Keratinocyte (primary cell): ENCODE results near the gene VPS13D. TPM values are rescaled to one million over a fixed set of nuclear protein-coding genes. Genes with fewer than 3 reads are reported as not detected.

Source experiments
- DNase-seq: peaks from one replicate; pipeline ENCODE4 v3.0.0-alpha.2; 2011; ENCODE audit warnings: low read depth, missing footprints, low spot score
- FAIRE-seq: peaks from 2 replicates; lab custom pipeline; 2011; peaks lifted over from hg19 to GRCh38; lab: Jason Lieb, UNC
- H2AFZ ChIP-seq: 2 replicates; pipeline ENCODE4 v1.6.0; 2012; ENCODE audit warnings: low read length, control low read depth, inconsistent platforms; ENCODE audit not compliant: control insufficient read depth
- H3K27ac ChIP-seq: 2 replicates; pipeline ENCODE4 v1.5.1; 2011; ENCODE audit warnings: low read length; ENCODE audit not compliant: control insufficient read depth, insufficient read depth
- H3K27me3 ChIP-seq: 3 replicates; pipeline ENCODE4 v1.6.0; 2011; ENCODE audit warnings: low read length; ENCODE audit not compliant: control insufficient read depth, insufficient read depth; ENCODE audit errors: extremely low read depth
- H3K36me3 ChIP-seq, 2 experiments: 2 replicates in 1 of 2; 3 replicates in 1 of 2; pipeline ENCODE4 v1.5.1; 2011; ENCODE audit warnings: low read length in 2 of 2, mild to moderate bottlenecking in 1 of 2; ENCODE audit not compliant: control insufficient read depth in 2 of 2, insufficient read depth in 2 of 2; ENCODE audit errors: extremely low read depth in 1 of 2
- H3K4me1 ChIP-seq: 3 replicates; pipeline ENCODE4 v1.5.1; 2011; ENCODE audit warnings: low read length; ENCODE audit not compliant: control insufficient read depth, insufficient read depth; ENCODE audit errors: extremely low read depth
- H3K4me2 ChIP-seq: 3 replicates; pipeline ENCODE4 v1.6.0; 2011; ENCODE audit warnings: low read depth, low read length; ENCODE audit not compliant: control insufficient read depth, insufficient read depth; ENCODE audit errors: extremely low read depth
- H3K4me3 ChIP-seq, 3 experiments: fragments of 200-600 bp in 1 of 3; sonication (generic) in 1 of 3; 2 replicates in 2 of 3; 3 replicates in 1 of 3; pipeline ENCODE4 v1.5.1; 2011 to 2016; ENCODE audit warnings: low read length in 3 of 3, mild to moderate bottlenecking in 3 of 3, control low read depth in 2 of 3, inconsistent platforms in 1 of 3, low read depth in 1 of 3, mixed read lengths in 1 of 3, mixed run types in 1 of 3, moderate library complexity in 1 of 3; ENCODE audit not compliant: control insufficient read depth in 2 of 3, insufficient read depth in 2 of 3; ENCODE audit errors: extremely low read depth in 1 of 3
- H3K79me2 ChIP-seq: 2 replicates; pipeline ENCODE4 v1.6.0; 2012; ENCODE audit warnings: low read length; ENCODE audit not compliant: control insufficient read depth, insufficient read depth
- H3K9ac ChIP-seq: 3 replicates; pipeline ENCODE4 v1.6.0; 2011; ENCODE audit warnings: low read length; ENCODE audit not compliant: control insufficient read depth, insufficient read depth; ENCODE audit errors: extremely low read depth
- H3K9me1 ChIP-seq: 3 replicates; pipeline ENCODE4 v1.6.0; 2011; ENCODE audit warnings: low read length; ENCODE audit not compliant: control insufficient read depth, insufficient read depth; ENCODE audit errors: extremely low read depth
- H3K9me3 ChIP-seq: 2 replicates; pipeline ENCODE4 v1.5.1; 2012; ENCODE audit warnings: low read depth, low read length; ENCODE audit not compliant: control insufficient read depth
- H4K20me1 ChIP-seq: 3 replicates; pipeline ENCODE4 v1.6.0; 2011; ENCODE audit warnings: low read length; ENCODE audit not compliant: control insufficient read depth, insufficient read depth; ENCODE audit errors: extremely low read depth
- EZH2 ChIP-seq: IDR thresholded peaks from one replicate; pipeline ENCODE4 v1.6.1; 2012; ENCODE audit warnings: inconsistent platforms, mild to moderate bottlenecking, low read length, moderate library complexity
- dilution Hi-C: fragments of 300-500 bp; cut with MboI; formaldehyde crosslinking; loops from one replicate; pipeline ENCODE4 v1.7.0; 2020; ENCODE audit warnings: low sequenced_read_pairs; ENCODE audit not compliant: extremely low pct_ligation_motif_present
- polyA plus RNA-seq, 5 experiments: library from polyadenylated mRNA; depleted of rRNA in 3 of 5; stranded (reverse) in 3 of 5; stranded (forward) in 1 of 5; unstranded in 1 of 5; fragments of >200 nt; gene quantifications; 1 replicate in 1 of 5; 2 replicates in 3 of 5; 3 replicates in 1 of 5; pipeline versions ENCODE4 v1.2.1 to v1.2.3, GENCODE V29; 2011 to 2012; ENCODE audit warnings: missing spikeins in 2 of 5, low read depth in 1 of 5, low replicate concordance in 1 of 5
- TF ChIP-seq, protein P1 (sequence below), 3 experiments: IDR thresholded peaks in 1 of 3; conservative IDR thresholded peaks in 1 of 3; optimal IDR thresholded peaks in 1 of 3; 2 replicates in 2 of 3; 3 replicates in 1 of 3; pipeline versions ENCODE3 to v1.5.1; 2011; ENCODE audit warnings: low read length in 3 of 3, mild to moderate bottlenecking in 3 of 3, moderate library complexity in 2 of 3, control low read depth in 1 of 3, inconsistent platforms in 1 of 3; ENCODE audit not compliant: insufficient read depth in 2 of 3; ENCODE audit errors: extremely low read depth in 1 of 3

VPS13D gene
- polyA plus RNA-seq, 1 donor (not counting 4 experiments of a cell fraction or from before 2014, with no cell fraction given): 19.0 TPM

DNA sequence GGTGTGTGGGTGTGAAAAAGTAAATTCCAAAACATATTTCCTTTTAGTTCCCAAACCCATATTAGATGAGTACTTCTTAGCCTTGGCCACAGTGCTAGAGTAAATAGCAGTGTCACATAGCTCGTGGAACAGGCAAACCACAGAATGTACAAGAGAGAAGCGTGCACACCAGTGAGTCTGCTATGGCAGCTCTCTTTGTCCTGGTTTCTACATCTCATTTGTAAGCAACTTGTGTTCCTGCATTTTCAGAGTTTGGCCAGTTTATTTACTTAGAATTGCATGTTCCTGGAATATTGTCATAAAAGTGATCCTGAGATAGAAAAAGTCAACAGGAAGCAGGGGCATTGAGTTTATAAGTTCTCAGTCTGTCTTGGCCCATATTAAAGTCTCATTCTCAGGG is 246.1 kb downstream of the VPS13D start:
- H3K4me3 ChIP-seq: no peak overlapping the region
- H2AFZ ChIP-seq: no peak overlapping the region
- peaks cover 2% of the 10 kb centered on the region for H3K9me1 ChIP-seq
- no peaks in the 10 kb centered on the region for H3K79me2 ChIP-seq
- H3K9me3 ChIP-seq: no peaks in the 10 kb centered on the region
- dilution Hi-C loops: no loop called here
- no peaks in the 10 kb centered on the region for H4K20me1 ChIP-seq
- H3K4me1 ChIP-seq: peaks cover 32% of the 10 kb centered on the region
- no peak overlapping the region for H3K27ac ChIP-seq
- no peaks in the 10 kb centered on the region for H3K27me3 ChIP-seq
- TF ChIP-seq, protein P1, sequence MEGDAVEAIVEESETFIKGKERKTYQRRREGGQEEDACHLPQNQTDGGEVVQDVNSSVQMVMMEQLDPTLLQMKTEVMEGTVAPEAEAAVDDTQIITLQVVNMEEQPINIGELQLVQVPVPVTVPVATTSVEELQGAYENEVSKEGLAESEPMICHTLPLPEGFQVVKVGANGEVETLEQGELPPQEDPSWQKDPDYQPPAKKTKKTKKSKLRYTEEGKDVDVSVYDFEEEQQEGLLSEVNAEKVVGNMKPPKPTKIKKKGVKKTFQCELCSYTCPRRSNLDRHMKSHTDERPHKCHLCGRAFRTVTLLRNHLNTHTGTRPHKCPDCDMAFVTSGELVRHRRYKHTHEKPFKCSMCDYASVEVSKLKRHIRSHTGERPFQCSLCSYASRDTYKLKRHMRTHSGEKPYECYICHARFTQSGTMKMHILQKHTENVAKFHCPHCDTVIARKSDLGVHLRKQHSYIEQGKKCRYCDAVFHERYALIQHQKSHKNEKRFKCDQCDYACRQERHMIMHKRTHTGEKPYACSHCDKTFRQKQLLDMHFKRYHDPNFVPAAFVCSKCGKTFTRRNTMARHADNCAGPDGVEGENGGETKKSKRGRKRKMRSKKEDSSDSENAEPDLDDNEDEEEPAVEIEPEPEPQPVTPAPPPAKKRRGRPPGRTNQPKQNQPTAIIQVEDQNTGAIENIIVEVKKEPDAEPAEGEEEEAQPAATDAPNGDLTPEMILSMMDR (optimal IDR thresholded peaks at IDR 0.05 in 1 of 3, IDR thresholded peaks at IDR 0.05 in 1 of 3, conservative IDR thresholded peaks at IDR 0.05 in 1 of 3; ENCODE audit: extremely low read depth in 1 of 3, insufficient read depth in 2 of 3, low read length in 3 of 3): no peak
- TF ChIP-seq EZH2: no peak
- no peak for DNase-seq
- H3K9ac ChIP-seq: no peak overlapping the region
- peaks cover 9 to 10% of the 10 kb centered on the region in 2 experiments for H3K36me3 ChIP-seq
- no peak for FAIRE-seq
- no peak overlapping the region for H3K4me2 ChIP-seq

DNA sequence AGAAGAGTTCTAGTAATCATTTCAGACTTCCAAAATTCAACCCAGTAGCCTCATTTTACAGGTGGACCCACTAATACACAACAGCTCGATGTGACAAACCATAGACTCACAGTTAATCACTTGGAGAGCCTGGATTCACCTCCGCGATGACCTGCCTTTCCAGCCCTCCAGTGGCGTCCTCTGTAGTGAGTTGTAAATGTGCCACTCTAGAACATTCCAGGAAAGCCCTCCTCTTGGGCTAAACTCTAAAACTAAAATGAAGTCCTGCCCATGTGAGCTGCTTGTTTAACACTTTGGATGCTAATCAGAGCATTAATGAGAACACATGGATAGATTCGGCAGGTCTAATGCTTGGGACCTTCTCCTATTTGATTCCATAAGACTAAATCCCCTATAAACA is 247.5 kb downstream of the VPS13D start:
- Histone ChIP-seq H3K9me1 (peaks cover 2% of the 10 kb centered on the region), H3K79me2 (no peaks in the 10 kb centered on the region), H3K36me3 (peaks cover 9 to 17% of the 10 kb centered on the region in 2 experiments), H3K27ac (no peak overlapping the region), H3K9ac (no peak overlapping the region), H3K27me3 (no peaks in the 10 kb centered on the region), H2AFZ (no peak overlapping the region), H3K4me2 (no peak overlapping the region), H3K9me3 (no peaks in the 10 kb centered on the region), H3K4me1 (peaks cover 44% of the 10 kb centered on the region), H3K4me3 (no peak overlapping the region), H4K20me1 (no peaks in the 10 kb centered on the region)
- TF ChIP-seq EZH2: no peak
- TF ChIP-seq, protein P1 (optimal IDR thresholded peaks at IDR 0.05 in 1 of 3, IDR thresholded peaks at IDR 0.05 in 1 of 3, conservative IDR thresholded peaks at IDR 0.05 in 1 of 3; ENCODE audit: extremely low read depth in 1 of 3, insufficient read depth in 2 of 3, low read length in 3 of 3): no peak
- no peak for FAIRE-seq
- dilution Hi-C loops: no loop called here
- no peak for DNase-seq
